Mucosa of descending colon (tissue), 3 donors: ENCODE data around the gene COBL. TPM values are rescaled to one million over a fixed set of nuclear protein-coding genes. Genes with fewer than 3 reads are reported as not detected.

ENCODE experiments used
- ATAC-seq: fragments of 200-7000 bp; cut with Tn5 transposase; one replicate; pipeline ENCODE4 v1.9.1; 2020; ENCODE audit warnings: mild to moderate bottlenecking, moderate library complexity
- DNase-seq, 3 donors: peaks; one replicate each; pipeline ENCODE4 v3.0.0-alpha.2; 2020
- H3K36me3 ChIP-seq: fragments of 200-600 bp; one replicate; pipeline ENCODE4 v1.8.0; 2021; ENCODE audit warnings: low read depth, mild to moderate bottlenecking
- H3K4me1 ChIP-seq: fragments of 200-600 bp; one replicate; pipeline ENCODE4 v1.8.0; 2021; ENCODE audit warnings: low read depth, mild to moderate bottlenecking
- H3K4me3 ChIP-seq: fragments of 200-600 bp; one replicate; pipeline ENCODE4 v1.8.0; 2021; ENCODE audit warnings: mild to moderate bottlenecking
- H3K9me3 ChIP-seq: fragments of 200-600 bp; one replicate; pipeline ENCODE4 v1.8.0; 2021; ENCODE audit warnings: mild to moderate bottlenecking
- CTCF ChIP-seq: fragments of 200-600 bp; IDR thresholded peaks from one replicate; pipeline ENCODE4 v1.8.0; 2022; ENCODE audit warnings: antibody characterized with exemption, mild to moderate bottlenecking
- intact Hi-C, 2 donors: fragments of 100-400 bp; cut with DNase I in 1 of 2; cut with micrococcal nuclease in 1 of 2; formaldehyde crosslinking; loops; one replicate each; pipeline versions ENCODE4 v1.11.0 to v1.11.1; 2022; cut with DNase I, micrococcal nuclease
- total RNA-seq, 3 donors: library from RNA; stranded (reverse); fragmentation: NEBNext Ultra II Directional in 2 of 3; extraction: Animal tissue kit (Norgen Biotek cat#: 25700) in 2 of 3; gene quantifications; one replicate each; pipeline versions ENCODE4 v1.2.1 to v1.2.4, GENCODE V29; 2021 to 2023
- donor health status: DM: no; HTN: no; CAD: no; lungs with moderate emphysema.
- donor health status: DM: no; HTN: no; CAD: no.
- donor health status: DM: no; HTN: yes; CAD: no.

COBL gene
- total RNA-seq, 3 donors from 2014 or later: 48.6 to 91.8 (median 56.6) TPM

- H3K9me3 ChIP-seq: no peaks in the 10 kb centered on the region
- H3K4me3 ChIP-seq: no peak overlapping the region
- no peak for DNase-seq
- intact Hi-C loops: no loop called here
- H3K36me3 ChIP-seq: no peaks in the 10 kb centered on the region
- peaks cover 23% of the 10 kb centered on the region for H3K4me1 ChIP-seq
- no peak for ATAC-seq
- no peak for TF ChIP-seq CTCF
Measured at GRCh38 chr7:51318001-51318400, 1.4 kb upstream of the COBL start.

GRCh38 chr7:51317582-51317910 lies 937 bp upstream of the COBL start:
- Histone ChIP-seq H3K9me3 (no peaks in the 10 kb centered on the region), H3K36me3 (no peaks in the 10 kb centered on the region), H3K4me1 (peaks cover 23% of the 10 kb centered on the region), H3K4me3 (no peak overlapping the region)
- intact Hi-C loops: no loop called here
- TF ChIP-seq CTCF: no peak
- DNase-seq (no peak), ATAC-seq (no peak)

GRCh38 chr7:51316262-51316665 lies 345 bp downstream of the COBL start:
- no peaks in the 10 kb centered on the region for H3K9me3 ChIP-seq
- peaks cover 23% of the 10 kb centered on the region for H3K4me1 ChIP-seq
- TF ChIP-seq CTCF: peak; percentile 24
- peak overlapping the region; percentile 44 for H3K4me3 ChIP-seq
- intact Hi-C loops: no loop called here
- no peaks in the 10 kb centered on the region for H3K36me3 ChIP-seq
- DNase-seq (peak; percentile 59 to 75 (median 73)), ATAC-seq (peak; percentile 72)

GRCh38 chr7:51315393-51316261 lies 982 bp downstream of the COBL start:
- peak; percentile 74 to 84 (median 77) for DNase-seq
- Histone ChIP-seq H3K9me3 (no peaks in the 10 kb centered on the region), H3K36me3 (no peaks in the 10 kb centered on the region), H3K4me3 (peak overlapping the region; percentile 44), H3K4me1 (peaks cover 23% of the 10 kb centered on the region)
- ATAC-seq: peak; percentile 74
- TF ChIP-seq CTCF: no peak
- intact Hi-C loops: no loop called here

- ATAC-seq (no peak), DNase-seq (no peak)
- H3K36me3 ChIP-seq: no peaks in the 10 kb centered on the region
- no peaks in the 10 kb centered on the region for H3K9me3 ChIP-seq
- intact Hi-C loops: no loop called here
- peaks cover 23% of the 10 kb centered on the region for H3K4me1 ChIP-seq
- no peak for TF ChIP-seq CTCF
- H3K4me3 ChIP-seq: no peak overlapping the region
Measured at GRCh38 chr7:51314726-51315125, 1.9 kb downstream of the COBL start.
